ENCODE results near the gene AHNAK2.
"Not testable (repeated sequence)": the region's sequence is repeated elsewhere in the genome, so short reads cannot be mapped to it uniquely, and the experiment has no call there.

The AHNAK2 gene

DNA sequence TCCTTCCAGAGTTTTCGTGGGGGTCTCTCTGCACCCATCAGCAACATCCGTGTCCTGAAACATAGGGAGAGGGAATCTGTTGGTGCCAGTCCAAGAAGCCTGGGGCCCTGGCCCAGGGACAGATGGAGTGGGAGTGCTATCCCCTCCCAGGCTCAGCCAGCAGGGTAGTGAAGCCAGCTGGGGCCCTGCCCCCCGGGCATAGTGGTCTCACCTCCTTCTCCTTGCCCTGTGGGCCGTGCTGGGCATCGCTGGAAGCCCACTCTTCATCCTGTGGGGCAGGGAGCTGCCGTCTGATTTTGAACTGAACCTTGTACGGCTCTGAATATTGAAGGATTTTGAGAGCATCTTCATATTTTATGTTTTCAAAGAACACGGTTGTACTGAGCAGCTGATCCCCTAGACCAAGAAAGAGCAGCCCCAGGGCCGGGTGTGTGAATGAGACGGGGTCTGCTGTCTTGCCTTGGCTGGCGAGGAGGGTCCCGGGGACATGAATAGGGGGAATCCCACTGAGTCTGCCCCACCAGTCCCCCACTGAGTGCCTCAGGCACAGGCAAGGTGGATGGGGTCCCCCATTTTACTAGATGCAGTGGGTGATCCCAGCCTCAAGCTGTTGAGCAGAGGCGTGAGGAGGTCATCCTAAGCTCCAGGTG, 23.3 kb downstream of the AHNAK2 start:
- no peak for DNase-seq

DNA sequence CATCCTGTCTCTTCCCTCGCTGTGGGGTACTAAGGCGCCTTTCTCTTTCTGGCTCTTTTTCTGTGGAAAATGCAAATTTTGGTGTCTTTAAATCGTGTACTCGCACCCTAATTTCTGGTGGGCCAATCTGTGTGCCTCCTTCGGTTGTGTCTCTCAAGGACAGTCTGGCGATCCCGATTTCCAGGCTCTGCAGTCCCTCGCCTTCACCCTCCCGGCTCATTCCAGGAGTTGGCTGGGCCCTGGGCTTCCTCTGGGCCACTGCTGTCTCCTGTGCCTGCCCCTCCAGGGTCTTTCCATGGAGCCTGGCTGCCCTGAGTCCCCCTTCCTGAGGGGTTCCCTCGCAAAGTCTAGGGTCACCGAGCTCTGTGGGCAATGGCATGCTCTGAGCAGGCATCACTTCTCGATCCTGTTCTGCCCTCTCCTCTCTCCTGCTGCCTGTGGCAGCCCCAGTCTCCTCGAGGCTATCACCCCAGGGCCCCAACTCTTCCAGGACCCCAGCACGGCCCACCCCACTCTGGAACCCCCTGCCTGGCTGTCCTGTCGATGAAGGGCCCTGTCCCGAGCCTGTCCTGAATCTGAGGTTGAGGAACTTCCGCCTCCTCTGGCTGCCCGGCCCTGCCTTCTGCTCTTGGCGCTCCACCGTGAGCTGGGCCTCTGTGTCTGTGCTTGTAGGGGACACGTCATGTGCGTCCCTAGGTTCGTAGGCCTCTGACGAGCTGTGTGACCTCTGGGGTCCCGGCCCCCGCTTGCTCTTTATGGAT, 24.1 kb downstream of the AHNAK2 start:
- DNase-seq: no peak

DNA sequence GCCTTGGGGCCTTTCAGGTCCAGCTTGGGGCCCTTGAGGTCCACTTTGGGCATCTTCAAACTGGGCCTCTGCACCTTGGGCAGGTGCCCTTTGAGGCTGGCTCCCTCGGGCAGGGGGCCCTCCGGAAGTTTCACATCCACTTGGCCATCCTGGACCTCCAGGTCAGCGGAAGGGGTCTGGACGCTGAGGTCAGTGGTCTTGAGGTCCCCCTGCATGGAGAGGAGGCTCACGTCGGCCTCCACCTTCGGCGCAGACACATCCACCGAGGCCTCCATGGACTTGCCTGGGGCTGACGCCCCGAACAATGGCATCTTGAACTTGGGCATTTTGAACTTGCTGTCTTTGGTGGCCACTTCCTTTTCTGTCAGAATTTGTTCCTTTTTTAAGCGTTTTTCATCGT, 25.1 kb downstream of the AHNAK2 start:
- no peak for DNase-seq

DNA sequence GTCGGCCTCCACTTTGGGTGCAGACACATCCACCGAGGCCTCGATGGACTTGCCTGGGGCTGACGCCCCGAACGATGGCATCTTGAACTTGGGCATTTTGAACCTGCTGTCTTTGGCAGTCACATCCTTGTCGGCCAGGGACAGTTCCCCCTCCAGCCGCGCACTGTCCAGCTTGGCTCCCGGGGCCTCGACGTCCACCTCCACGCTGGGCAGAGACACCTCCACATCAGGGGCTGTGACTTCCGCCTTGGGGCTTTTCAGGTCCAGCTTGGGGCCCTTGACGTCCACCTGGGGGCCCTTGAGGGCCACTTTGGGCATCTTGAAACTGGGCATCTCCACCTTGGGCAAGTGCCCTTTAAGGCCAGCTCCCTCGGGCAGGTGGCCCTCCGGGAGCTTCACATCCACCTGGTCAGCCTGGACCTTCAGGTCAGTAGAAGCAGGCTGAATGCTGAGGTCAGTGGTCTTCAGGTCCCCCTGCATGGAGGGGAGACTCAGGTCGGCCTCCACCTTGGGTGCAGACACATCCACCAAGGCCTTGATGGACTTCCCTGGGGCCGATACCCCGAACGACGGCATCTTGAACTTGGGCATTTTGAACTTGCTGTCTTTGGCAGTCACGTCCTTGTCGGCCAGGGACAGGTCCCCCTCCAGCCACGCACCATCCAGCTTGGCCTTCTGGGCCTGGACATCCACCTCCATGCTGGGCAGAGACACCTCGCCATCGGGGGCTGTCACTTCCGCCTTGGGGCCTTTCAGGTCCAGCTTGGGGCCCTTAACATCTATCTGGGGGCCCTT, 26.1 kb downstream of the AHNAK2 start:
- DNase-seq: not testable (repeated sequence)

DNA sequence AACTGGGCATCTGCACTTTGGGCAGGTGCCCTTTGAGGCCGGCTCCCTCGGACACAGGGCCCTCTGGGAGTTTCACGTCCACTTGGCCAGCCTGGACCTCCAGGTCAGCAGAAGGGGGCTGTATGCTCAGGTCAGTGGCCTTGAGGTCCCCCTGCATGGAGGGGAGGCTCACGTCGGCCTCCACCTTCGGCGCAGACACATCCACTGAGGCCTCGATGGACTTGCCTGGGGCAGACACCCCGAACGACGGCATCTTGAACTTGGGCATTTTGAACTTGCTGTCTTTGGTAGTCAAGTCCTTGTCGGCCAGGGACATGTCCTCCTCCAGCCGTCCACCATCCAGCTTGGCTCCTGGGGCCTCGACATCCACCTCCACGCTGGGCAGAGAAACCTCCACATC, 27.5 kb downstream of the AHNAK2 start:
- not testable (repeated sequence) for DNase-seq

DNA sequence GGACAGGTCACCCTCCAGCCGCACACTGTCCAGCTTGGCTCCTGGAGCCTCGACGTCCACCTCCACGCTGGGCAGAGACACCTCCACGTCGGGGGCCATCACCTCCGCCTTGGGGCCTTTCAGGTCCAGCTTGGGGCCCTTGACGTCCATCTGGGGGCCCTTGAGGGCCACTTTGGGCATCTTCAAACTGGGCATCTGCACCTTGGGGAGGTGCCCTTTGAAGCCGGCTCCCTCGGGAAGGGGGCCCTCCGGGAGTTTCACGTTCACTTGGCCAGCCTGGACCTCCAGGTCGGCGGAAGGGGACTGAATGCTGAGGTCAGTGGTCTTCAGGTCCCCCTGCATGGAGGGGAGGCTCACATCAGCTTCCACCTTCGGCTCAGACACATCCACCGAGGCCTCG, 28.2 kb downstream of the AHNAK2 start:
- DNase-seq: no peak

DNA sequence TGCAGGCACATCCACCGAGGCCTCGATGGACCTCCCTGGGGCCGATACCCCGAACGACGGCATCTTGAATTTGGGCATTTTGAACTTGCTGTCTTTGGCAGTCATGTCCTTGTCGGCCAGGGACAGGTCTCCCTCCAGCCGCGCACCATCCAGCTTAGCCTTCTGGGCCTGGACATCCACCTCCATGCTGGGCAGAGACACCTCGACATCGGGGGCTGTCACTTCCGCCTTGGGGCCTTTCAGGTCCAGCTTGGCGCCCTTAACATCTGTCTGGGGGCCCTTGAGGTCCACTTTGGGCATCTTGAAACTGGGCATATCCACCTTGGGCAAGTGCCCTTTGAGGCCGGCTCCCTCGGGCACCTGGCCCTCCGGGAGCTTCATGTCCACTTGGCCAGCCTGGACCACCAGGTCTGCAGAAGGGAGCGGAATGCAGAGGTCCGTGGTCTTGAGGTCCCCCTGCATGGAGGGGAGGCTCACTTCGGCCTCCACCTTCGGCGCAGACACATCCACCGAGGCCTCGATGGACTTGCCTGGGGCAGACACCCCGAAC, 28.7 kb downstream of the AHNAK2 start:
- DNase-seq: not testable (repeated sequence)

DNA sequence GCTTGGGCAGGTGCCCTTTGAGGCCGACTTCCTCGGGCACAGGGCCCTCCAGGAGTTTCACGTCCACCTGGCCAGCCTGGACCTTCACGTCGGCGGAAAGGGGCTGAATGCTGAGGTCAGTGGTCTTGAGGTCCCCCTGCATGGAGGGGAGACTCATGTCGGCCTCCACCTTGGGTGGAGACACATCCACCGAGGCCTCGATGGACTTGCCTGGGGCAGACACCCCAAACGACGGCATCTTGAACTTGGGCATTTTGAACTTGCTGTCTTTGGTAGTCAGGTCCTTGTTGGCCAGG, 29.5 kb downstream of the AHNAK2 start:
- DNase-seq: no peak

DNA sequence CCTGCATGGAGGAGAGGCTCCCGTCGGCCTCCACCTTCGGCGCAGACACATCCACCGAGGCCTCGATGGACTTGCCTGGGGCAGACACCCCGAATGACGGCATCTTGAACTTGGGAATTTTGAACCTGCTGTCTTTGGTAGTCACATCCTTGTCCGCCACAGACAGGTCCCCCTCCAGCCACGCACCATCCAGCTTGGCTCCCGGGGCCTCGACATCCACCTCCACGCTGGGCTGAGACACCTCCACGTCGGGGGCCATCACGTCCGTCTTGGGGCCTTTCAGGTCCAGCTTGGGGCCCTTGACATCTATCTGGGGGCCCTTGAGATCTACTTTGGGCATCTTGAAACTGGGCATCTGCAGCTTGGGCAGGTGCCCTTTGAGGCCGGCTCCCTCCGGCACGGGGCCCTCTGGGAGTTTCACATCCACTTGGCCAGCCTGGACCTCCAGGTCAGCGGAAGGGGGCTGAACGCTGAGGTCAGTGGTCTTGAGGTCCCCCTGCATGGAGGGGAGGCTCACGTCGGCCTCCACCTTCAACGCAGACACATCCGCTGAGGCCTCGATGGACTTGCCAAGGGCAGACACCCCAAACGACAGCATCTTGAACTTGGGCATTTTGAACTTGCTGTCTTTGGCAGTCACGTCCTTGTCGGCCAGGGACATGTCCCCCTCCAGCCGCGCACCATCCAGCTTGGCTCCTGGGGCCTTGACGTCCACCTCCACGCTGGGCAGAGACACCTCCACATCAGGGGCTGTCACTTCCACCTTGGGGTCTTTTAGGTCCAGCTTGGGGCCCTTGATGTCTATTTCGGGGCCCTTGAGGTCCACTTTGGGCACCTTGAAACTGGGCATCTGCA, 30.1 kb downstream of the AHNAK2 start:
- DNase-seq: not testable (repeated sequence)

DNA sequence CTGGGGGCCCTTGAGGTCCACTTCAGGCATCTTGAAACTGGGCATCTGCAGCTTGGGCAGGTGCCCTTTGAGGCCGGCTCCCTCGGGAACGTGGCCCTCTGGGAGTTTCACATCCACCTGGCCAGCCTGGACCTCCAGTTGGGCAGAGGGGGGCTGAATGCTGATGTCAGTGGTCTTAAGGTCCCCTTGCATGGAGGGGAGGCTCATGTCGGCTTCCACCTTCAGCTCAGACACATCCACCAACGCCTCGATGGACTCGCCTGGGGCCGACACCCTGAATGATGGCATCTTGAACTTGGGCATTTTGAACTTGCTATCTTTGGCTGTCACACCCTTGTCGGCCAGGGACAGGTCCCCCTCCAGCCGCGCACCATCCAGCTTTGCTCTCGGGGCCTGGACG, 31.0 kb downstream of the AHNAK2 start:
- not testable (repeated sequence) for DNase-seq

DNA sequence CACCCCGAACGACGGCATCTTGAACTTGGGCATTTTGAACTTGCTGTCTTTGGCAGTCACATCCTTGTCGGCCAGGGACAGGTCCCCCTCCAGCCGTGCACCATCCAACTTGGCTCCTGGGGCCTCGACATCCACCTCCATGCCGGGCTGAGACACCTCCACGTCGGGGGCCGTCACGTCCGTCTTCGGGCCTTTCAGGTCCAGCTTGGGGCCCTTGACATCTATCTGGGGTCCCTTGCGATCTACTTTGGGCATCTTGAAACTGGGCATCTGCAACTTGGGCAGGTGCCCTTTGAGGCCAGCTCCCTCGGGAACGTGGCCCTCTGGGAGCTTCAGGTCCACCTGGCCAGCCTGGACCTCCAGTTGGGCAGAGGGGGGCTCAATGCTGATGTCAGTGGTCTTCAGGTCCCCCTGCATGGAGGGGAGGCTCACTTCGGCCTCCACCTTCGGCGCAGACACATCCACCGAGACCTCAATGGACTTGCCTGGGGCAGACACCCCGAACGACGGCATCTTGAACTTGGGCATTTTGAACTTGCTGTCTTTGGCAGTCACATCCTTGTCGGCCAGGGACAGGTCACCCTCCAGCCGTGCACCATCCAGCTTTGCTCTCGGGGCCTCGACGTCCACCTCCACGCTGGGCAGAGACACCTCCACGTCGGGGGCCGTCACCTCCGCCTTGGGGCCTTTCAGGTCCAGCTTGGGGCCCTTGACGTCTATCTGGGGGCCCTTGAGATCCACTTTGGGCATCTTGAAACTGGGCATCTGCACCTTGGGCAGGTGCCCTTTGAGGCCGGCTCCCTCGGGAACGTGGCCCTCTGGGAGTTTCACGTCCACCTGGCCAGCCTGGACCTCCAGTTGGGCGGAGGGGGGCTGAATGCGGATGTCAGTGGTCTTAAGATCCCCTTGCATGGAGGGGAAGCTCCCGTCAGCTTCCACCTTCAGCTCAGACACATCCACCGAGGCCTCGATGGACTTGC, 31.9 kb downstream of the AHNAK2 start:
- not testable (repeated sequence) for DNase-seq

DNA sequence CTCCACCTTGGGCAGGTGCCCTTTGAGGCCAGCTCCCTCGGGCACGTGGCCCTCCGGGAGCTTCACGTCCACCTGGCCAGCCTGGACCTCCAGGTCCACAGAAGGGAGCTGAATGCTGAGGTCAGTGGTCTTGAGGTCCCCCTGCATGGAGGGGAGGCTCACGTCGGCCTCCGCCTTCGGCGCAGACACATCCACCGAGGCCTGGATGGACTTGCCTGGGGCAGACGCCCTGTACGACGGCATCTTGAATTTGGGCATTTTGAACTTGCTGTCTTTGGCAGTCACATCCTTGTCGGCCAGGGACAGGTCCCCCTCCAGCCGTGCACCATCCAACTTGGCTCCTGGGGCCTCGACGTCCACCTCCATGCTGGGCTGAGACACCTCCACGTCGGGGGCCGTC, 32.9 kb downstream of the AHNAK2 start:
- not testable (repeated sequence) for DNase-seq

DNA sequence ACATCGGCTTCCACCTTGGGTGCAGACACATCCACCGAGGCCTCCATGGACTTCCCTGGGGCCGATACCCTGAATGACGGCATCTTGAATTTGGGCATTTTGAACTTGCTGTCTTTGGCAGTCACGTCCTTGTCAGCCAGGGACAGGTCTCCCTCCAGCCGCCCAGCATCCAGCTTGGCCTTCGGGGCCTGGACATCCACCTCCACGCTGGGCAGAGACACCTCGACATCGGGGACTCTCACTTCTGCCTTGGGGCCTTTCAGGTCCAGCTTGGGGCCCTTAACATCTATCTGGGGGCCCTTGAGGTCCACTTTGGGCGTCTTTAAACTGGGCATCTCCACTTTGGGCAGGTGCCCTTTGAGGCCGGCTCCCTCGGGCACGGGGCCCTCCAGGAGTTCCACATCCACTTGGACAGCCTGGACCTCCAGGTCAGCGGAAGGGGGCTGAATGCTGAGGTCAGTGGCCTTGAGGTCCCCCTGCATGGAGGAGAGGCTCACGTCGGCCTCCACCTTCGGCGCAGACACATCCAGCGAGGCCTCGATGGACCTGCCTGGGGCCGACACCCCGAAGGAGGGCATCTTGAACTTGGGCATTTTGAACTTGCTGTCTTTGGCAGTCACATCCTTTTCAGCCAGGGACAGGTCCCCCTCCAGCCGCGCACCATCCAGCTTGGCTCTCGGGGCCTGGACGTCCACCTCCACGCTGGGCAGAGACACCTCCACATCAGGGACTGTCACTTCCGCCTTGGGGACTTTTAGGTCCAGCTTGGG, 33.6 kb downstream of the AHNAK2 start:
- DNase-seq: not testable (repeated sequence)

DNA sequence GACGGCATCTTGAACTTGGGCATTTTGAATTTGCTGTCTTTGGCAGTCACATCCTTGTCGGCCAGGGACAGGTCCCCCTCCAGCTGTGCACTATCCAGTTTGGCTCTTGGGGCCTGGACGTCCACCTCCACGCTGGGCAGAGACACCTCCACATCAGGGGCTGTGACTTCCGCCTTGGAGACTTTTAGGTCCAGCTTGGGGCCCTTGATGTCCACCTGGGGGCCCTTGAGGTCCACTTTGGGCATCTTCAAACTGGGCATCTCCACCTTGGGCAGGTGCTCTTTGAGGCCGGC, 34.2 kb downstream of the AHNAK2 start:
- not testable (repeated sequence) for DNase-seq

DNA sequence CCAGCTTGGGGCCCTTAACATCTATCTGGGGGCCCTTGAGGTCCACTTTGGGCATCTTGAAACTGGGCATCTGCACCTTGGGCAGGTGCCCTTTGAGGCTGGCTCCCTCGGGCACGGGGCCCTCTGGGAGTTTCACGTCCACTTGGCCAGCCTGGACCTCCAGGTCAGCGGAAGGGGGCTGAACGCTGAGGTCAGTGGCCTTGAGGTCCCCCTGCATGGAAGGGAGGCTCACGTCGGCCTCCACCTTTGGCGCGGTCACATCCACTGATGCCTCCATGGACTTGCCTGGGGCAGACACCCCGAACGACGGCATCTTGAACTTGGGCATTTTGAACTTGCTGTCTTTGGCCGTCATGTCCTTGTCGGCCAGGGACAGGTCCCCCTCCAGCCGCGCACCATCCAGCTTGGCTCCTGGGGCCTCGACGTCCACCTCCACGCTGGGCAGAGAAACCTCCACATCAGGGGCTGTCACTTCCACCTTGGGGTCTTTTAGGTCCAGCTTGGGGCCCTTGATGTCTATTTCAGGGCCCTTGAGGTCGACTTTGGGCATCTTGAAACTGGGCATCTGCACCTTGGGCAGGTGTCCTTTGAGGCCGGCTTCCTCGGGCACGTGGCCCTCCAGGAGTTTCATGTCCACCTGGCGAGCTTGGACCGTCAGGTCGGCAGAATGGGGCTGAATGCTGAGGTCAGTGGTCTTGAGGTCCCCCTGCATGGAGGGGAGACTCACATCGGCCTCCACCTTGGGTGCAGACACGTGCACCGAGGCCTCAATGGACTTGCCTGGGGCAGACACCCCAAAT, 34.8 kb downstream of the AHNAK2 start:
- DNase-seq: not testable (repeated sequence)

DNA sequence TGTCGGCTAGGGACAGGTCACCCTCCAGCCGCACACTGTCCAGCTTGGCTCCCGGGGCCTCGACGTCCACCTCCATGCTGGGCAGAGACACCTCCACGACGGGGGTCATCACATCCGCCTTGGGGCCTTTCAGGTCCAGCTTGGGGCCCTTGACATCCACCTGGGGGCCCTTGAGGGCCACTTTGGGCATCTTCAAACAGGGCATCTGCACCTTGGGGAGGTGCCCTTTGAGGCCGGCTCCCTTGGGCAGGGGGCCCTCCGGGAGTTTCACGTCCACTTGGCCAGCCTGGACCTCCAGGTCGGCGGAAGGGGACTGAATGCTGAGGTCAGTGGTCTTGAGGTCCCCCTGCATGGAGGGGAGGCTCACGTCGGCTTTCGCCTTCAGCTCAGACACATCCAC, 35.6 kb downstream of the AHNAK2 start:
- no peak for DNase-seq

DNA sequence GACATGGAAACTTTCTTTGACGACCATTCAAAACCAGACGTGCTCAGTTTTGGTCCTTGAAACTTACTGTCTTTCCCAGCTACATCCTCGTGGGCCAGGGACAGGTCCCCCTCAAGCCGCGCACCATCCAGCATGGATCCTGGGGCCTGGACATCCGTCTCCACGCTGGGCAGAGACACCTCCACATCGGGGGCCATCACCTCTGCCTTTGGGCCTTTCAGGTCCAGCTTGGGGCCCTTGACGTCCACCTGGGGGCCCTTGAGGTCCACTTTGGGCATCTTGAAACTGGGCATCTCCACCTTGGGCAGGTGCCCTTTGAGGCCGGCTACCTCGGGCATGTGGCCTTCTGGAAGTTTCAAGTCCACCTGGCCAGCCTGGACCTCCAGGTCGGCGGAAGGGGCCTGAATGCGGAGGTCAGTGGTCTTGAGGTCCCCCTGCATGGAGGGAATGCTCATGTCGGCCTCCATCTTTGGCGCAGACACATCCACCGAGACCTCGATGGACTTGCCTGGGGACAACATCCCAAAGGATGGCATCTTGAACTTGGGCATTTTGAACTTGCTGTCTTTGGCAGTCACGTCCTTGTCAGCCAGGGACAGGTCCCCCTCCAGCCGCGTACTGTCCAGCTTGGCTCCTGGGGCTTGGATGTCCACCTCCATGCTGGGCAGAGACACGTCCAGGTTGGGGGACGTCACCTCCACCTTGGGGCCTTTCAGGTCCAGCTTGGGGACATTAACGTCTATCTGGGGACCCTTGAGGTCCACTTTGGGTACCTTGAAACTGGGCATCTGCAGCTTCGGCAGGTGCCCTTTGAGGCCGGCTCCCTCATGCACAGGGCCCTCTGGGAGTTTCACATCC, 36.4 kb downstream of the AHNAK2 start:
- no peak for DNase-seq
